Ramos (cell line): ENCODE data around the gene GALNT17.
"Not testable (repeated sequence)": the region's sequence is repeated elsewhere in the genome, so short reads cannot be mapped to it uniquely, and the experiment has no call there.

Experiments
- in situ Hi-C: fragments of 300-500 bp; cut with MboI; formaldehyde crosslinking; loops from one replicate; pipeline ENCODE4 v1.14.3; 2022; ENCODE audit warnings: low sequenced_read_pairs; ENCODE audit not compliant: unreplicated experiment

Gene GALNT17

DNA sequence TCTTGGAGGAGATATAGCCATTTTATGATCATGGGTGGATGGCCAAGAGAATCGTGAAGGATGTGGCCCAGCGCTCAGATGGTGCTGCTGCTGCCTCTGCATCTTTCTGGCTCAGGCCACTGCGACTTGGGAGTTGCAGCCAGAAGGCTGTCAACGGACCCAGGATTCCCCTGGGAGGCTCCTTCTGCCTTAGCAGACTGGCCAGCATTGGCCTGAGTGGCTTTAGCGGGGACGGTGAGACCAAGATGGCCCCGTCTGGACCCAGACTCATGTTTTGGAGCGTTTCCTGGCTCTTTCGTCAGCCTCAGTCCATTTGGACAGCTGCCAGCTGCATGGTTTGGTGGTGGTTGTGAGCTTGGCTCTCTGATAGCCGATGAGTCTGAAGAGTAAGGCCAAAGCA, 97.2 kb downstream of the GALNT17 start:
- in situ Hi-C loops = no loop called here

DNA sequence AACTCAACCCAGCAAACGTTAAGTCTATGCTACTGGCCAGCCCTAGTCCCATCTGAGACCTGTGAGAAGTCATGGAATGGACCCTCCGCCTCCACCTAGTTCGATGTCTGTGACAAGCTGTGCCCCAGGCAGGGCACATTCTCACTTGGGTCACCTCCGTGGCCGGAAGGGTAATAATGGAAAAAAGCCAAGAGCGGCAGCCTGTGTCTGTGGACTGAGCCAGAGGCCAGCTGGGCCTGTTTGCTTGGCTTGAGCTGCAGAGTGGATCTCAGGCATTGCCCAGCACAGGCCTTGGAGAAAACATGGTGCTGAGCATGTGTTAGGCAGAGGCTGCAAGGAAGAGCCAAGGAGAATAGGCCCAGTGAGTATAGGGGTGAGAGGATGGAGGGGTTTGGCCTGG, 97.8 kb downstream of the GALNT17 start:
- in situ Hi-C loops = no loop called here

DNA sequence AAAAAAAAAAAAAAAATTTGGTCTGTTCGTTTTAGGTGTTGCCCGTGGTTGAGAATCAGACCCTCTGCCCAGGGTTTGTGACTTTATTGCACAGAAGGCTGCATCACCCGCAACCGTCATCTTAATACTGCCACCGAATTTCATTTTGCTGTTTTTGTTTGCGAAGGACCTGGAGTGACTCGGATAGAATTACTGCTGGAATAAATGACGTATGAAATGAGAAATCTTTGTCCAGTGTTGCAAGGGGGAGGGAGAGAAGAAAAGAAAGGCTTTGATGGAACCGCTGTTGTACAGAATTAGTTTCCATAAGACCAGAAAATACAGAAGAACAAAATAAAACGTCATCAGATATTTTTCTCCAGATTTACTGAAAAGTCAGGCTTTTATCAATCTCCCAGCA, 103.3 kb downstream of the GALNT17 start:
- in situ Hi-C loops = no loop called here

DNA sequence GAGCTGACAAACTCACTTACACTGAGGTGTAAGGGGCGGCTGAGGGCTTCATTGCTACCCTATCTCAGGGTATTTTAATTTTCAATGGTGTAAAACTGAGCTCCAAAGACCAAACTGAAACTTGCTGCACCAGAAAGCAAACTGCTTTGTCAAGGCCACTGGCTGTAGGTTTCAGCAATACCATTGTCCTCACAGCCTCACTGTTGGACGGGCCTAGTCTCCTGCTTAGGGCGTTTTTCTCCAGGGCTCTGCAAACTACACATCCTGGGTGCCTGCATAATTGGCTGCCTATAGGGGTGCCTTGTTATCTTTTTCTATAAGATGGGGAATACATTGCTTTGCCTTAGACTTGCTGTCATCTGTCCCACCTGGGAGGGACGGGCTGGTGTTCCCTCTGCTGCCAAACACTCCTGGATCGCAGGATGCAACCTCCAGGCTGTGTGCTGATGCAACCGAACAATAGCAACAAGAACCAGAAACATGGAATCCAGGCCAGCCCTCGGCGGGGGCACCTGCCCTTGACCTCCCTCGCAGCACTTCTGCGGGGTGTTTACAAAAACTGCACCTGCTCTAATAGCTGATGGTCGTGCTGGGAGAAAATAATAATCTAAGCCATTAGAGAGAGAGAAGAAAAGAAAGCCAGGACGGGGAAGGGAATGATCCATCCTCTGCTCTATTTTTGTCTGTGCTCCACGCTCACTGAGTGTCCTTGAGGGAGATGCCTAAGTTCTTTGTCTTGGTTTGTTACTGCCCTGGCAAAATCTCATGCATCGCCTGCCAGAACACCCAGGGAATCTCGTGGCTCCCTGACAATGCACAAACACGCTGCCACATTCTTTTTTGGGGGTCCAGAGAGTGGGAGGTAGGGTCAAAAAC, 104.5 kb downstream of the GALNT17 start:
- in situ Hi-C loops = no loop called here

DNA sequence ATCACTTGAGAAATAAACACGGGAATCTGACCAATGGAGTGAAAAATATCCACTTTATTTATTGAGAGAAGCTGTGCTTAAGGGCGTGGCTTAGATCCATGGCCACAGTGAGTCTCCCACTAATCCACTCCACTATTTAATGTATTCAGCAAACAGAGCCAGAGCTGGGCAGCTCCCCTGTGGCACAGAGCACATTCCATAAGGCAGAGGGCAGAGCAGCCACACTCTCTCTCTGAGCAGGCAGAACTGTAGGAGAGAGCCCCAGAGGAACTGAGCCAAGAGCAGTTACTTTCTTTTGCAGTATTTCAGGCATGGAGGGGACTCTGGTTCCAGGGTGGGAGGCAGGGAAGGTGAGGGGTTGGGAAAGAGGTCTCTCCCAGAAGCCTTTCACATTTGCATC, 106.0 kb downstream of the GALNT17 start:
- in situ Hi-C loops = no loop called here

DNA sequence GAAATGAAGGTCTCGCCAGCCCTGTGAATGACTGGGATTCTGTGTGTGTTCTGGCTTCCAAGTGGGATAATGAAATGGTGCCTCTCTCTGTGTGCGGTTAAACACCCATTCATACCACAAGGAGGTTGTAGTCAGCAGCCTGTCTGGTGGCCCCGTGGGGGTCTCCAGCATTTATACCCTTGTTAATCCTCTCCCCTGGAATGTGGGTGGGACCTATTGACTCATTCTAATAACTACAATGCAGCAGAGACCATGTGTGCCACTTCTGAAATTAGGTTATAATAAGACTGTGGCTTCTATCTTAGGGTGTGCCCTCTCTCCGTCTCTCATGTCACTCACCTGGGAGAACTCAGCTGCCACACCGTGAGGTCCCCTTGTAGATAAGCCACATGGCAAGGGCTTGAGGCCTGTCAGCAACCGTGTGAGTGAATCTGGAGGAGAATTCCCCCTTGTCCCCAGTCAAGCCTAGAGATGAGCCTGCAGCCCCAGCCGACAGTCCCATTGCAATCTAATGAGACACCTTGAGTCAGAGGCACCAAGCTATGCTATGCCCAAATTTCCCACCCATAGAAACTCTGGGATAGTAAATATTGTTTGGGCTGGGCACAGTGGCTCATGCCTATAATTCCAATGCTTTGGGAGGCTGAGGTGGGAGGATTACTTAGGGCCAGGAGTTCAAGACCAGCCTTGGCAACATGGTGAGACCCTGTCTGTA, 106.8 kb downstream of the GALNT17 start:
- in situ Hi-C loops = no loop called here

DNA sequence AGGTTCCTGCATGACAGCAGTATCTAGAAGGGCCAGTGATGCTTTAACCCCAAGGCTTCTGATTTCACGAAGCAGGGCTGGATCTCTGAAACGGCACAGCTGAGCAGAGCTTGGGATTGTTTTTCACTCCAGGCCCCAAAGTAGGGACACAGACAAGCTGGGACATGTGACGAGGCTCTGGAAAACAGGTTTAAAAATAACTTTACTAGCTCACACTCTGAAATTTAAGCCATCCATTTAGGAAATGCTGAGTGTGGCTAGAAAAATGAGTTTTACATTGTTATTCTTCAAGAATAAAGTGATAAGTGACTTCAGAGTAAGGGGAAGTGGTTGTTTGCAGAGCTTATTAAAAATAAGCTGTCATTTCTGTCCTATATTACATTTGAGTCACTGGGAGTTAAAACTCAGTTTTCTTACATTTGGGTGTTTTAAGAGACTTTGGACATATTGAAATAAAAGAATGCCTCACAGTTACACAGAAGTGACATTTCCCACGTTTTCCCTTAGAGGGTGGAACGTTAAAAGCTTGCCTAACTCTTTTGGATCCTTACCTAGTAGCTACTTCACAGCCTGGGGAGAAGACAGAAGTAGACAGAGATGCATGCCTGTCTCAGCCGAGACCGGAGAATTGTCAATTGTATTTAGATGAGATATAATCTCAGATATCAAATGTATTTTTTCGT, 107.8 kb downstream of the GALNT17 start:
- in situ Hi-C loops = no loop called here

DNA sequence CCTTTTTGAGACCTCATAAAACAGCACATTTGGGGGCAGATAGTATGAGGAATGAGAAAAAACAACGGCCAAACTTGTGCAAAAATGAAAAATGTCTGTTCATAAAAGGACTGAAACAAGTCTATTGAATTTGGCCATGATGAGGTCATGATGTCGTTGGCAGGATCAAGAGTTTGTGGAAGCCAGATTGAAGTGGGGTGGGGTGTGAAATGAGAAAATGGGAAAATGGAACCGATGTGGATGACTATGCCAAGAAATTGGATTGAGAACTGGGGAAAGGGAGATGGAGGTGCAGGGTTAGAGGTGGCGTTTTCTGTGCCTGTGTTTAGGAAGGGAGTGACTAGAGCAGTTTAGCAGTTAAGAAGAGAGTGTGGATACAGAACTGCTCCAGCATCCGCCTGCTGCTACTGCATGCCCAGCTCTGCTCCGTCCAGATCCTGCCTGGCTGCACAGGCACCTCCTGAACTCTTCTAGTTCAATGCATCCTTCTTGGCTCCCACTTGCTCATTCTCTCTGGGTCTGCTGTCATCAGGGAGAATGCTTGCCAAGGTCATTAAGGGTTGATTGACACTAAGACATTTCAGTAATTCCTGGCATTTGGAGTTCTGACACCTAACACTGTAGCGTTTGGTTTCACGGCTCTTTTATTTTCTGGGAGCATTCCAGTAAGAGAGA, 111.9 kb downstream of the GALNT17 start:
- in situ Hi-C loops = no loop called here

DNA sequence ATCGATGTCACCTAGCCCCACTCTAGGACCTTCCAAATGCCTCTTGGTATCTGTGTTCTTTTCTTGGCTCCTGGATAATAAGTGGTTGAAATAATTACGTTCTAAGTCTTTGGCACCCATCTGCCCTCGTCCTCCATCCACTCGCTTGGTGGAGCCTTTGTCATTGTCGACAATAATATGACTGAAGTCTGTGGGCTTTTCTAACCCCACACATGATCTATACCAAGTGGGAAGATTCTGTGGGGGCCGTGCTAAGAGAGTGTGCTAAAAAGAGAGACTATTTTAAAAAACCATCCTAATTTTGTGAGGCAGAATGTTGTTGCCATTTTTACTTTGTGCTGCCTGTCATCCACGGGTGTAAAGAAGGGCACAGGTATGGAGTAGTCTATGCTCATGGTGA, 113.1 kb downstream of the GALNT17 start:
- in situ Hi-C loops = no loop called here

DNA sequence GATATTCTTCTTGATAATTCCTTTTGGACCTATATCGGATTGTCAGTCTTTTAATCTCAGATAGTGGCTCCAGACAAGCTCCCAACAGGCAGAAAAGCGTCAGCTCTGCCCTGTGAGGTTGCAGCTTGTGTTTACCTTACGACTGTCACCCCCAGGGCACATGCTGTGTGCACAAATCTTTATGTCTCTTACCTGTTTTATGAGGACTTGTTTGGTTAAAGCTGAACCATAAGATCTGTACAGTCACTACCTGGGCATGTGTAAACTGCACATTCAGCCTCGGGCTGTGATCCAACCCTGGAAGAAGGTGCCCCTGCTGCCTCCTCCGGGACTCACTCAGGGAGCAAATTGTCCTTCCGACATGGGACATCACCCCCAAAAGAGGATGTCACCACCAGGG, 119.8 kb downstream of the GALNT17 start:
- in situ Hi-C loops = no loop called here

DNA sequence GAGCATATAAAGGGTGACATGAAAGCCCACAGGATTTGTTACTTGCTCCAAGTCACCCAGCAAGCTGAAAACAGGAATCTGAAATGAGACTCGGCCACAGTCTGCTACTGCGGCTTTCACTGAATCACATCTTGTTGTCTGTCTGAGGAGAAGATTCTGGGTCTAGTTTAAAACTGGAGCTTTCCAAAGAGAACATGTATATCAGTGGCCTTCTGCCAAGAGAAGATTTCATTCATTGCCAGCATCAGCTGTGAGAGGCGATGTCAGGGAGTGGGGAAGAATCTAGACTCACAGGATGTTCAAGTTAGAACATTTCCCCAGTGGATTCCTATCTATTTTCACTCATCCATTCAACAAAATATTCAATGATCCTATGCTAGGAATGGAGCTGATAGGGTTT, 122.8 kb downstream of the GALNT17 start:
- in situ Hi-C loops = no loop called here

DNA sequence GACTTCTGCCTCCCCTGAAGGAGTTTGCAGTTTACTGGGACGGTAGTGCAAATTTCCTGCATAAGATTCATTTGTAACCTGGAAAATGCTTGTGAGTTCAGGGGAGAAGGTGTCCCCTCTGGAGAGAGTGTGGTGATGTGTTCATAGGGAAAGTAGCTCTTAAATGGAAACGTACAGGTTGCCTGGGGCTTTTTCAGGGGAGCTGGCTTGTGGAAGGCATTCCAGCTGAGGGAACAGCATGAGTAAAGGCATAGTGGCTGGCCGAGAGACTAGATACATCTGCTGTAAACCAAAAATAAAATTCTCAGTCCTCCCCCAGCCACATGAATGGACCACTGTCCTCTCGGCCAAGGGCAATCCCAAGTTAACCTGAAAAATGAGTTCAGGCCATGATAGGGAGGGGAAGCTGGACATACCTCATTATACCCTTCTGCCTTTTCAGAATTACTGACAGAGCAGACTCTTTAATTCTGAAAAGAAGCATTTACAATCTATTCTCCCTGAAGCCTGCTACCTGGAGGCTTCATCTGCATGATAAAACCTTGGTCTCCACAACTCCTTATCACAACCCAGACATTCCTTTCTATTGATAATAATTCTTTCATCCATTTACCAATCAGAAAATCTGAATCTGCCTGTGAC, 123.7 kb downstream of the GALNT17 start:
- in situ Hi-C loops = no loop called here

DNA sequence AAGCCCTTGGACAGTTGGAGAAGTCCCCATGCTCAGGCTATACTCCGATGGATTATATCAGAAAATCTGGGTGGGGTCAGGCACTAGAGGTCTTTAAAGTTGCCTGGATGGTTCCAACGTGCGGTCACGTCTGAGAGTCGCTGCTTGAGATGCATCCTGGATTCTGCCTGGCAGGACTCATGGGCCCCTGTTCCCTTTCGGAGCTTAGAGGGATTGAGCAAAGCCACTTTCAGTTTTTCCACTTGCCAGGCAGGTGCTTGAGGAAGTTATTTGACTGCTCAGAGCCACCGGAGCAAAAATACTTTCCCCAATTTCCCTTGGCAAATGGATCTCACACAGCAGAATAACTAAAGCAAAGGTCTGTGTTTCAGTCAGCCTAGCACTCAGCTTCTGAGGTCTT, 129.1 kb downstream of the GALNT17 start:
- in situ Hi-C loops = no loop called here

DNA sequence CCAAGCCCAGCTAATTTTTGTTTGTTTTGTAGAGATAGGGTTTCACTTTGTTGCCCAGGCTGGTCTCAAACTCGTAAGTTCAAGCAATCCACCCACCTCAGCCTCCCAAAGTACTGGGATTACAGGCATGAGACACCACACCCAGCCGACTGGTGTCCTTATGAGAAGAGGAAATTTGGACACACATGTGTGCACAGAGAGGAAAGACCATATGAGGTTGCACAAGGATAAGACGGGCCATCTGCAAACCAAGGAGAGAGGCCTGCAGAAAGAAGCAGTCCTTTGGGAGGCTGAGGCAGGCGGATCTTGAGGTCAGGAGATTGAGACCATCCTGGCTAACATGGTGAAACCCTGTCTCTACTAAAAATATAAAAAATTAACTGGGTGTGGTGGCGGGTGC, 130.9 kb downstream of the GALNT17 start:
- in situ Hi-C loops = not testable (repeated sequence)

DNA sequence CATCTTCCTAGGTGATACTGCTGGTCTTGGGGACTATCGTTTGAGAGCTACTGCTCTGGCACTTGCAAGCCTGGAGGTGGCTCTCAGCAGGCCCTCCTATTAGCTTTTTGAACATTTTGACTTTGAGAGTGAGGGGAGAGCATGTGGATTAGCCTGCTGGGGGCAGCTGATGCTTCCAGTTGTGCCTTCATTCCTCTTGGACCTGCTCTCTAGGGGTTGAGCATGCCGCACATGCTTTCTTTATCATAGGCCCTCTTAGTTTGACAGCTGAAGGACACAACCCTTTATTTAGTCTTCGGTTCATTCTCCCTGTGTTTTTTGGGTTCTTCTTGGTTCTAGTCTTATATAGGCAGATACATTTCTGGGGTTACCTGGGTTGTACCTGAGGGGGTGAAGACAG, 132.1 kb downstream of the GALNT17 start:
- in situ Hi-C loops = no loop called here

DNA sequence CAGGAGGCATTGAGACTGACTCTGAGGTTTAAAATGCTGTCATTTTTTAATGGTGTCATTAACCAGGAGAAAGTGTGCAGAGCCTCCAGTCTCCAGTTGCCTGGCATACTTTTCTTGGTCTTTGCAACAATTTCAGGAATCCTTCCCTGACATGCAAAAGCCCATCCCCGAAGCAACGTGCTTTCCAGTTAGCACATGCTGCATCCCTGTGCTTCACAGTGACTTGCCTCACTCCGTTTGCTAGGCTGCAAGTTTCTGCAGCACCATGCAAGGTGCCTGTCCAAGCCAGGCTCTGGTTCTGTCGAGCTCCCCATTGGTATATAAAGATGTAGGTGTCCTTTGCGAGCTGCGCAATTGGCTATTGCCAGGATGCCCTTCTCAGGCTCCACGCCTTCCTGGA, 135.0 kb downstream of the GALNT17 start:
- in situ Hi-C loops = no loop called here

DNA sequence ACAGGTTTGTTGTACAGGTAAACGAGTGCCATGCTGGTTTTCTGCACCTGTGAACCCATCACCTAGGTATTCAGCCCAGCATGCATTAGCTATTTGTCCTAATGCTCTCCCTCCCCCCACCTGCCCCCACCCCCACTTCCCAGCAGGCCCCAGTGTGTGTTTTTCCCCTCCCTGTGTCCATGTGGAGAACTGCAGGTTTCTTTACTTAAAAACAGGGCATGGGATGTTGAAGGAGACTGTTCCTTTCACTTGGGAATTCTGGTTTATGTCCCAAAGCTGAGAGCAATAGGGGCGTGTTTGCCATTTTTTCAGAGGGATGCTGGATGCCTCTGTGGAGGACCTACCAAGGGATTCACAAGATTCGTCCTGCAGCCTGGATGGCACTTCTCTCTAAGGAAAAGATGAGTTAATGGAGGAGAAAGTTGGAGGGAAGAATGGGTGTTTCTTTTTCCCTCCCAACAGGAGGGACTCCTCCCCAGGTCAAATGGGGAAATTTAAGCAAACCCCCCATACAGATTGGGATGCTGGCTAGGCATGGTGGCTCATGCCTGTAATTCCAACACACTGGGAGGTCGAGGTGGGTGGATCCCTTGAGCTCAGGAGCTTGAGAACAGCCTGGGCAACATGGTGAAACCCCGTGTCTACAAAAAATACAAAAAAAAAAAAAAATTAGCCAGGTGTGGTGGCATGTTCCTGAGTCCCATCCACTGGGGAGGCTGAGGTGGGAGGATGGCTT, 136.0 kb downstream of the GALNT17 start:
- in situ Hi-C loops = no loop called here

DNA sequence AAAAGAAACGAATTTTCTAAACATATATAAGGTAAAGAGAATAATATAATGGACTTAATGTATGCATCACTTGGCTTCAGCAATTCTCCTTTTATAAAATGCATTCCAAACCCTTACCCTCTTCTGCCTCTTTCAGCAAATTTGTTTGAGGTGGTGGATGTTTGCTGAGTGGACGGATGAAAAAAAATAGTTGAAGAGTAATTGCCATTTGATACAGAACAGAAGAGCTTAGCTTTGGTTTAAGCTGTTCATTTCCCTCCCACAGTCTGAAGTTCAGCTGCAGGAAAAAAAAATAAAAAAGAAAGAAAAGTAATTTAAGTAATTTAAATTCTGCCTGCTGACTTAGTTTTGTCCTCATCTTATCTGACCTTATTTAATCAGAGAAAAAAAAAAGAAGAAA, 138.6 kb downstream of the GALNT17 start:
- in situ Hi-C loops = no loop called here

DNA sequence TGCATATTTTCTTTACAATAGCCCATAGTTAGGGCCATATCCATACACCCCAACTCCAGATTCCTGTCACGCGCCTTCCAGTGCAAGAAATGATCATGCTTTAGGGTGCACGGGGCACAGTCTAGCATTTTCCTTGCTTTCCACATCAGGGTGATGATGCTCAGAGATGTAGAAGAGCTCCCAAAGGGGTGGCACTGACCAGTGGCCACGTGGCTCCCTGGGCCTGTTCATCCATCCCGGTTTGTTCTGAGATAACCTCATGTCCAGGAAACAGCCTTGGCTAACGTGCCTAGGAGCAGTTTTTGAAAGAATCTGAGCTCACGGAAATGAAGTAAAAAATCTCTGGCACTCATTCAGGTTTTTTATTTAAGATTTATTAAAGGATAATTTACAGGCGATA, 139.3 kb downstream of the GALNT17 start:
- in situ Hi-C loops = no loop called here
